ENCODE measurements around the gene GPT2.

- TF ChIP-seq, protein P1, sequence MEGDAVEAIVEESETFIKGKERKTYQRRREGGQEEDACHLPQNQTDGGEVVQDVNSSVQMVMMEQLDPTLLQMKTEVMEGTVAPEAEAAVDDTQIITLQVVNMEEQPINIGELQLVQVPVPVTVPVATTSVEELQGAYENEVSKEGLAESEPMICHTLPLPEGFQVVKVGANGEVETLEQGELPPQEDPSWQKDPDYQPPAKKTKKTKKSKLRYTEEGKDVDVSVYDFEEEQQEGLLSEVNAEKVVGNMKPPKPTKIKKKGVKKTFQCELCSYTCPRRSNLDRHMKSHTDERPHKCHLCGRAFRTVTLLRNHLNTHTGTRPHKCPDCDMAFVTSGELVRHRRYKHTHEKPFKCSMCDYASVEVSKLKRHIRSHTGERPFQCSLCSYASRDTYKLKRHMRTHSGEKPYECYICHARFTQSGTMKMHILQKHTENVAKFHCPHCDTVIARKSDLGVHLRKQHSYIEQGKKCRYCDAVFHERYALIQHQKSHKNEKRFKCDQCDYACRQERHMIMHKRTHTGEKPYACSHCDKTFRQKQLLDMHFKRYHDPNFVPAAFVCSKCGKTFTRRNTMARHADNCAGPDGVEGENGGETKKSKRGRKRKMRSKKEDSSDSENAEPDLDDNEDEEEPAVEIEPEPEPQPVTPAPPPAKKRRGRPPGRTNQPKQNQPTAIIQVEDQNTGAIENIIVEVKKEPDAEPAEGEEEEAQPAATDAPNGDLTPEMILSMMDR (conservative IDR thresholded peaks at IDR 0.05; ENCODE audit: low read depth, low read length), result no peak
- TF ChIP-seq EZH2 (IDR thresholded peaks at IDR 0.05; ENCODE audit: low read length, unreplicated experiment) (no peak), EZH2phosphoT487 (IDR thresholded peaks at IDR 0.05; ENCODE audit: borderline replicate concordance, low read length) (no peak)
Measured at GRCh38 chr16:46862555-46863447, 21.4 kb upstream of the GPT2 start.

Measured in PC-3 (cell line).